GM23338 (cell line): ENCODE data around the gene MICAL2. TPM values are rescaled to one million over a fixed set of nuclear protein-coding genes. Genes with fewer than 3 reads are reported as not detected.
A peak's percentile ranks its signal among the peaks of the same experiment; 100 is the strongest.

Experiments
- ATAC-seq: fragments of 200-7000 bp; cut with Tn5 transposase; 3 replicates; pipeline ENCODE4 v1.9.1; 2020
- DNase-seq: peaks from one replicate; pipeline ENCODE4 v3.0.0-alpha.2; 2015; ENCODE audit warnings: low spot score
- H2AFZ ChIP-seq: fragments of 200-600 bp; sonication (generic); 2 replicates; pipeline ENCODE4 v1.8.0; 2016; ENCODE audit warnings: antibody characterized with exemption, mild to moderate bottlenecking, moderate library complexity
- H3F3A ChIP-seq: fragments of 200-600 bp; sonication (generic); replicated peaks from 2 replicates; pipeline ENCODE4 v1.8.0; 2017; ENCODE audit warnings: antibody characterized with exemption, mixed run types, low read depth
- H3K27ac ChIP-seq: fragments of 200-600 bp; sonication (generic); 2 replicates; pipeline ENCODE4 v1.6.1; 2016; ENCODE audit warnings: low read depth
- H3K27me3 ChIP-seq: fragments of 200-600 bp; sonication (generic); 2 replicates; pipeline ENCODE4 v1.8.0; 2016; ENCODE audit warnings: mild to moderate bottlenecking, mixed run types, moderate library complexity; ENCODE audit not compliant: insufficient read depth
- H3K36me3 ChIP-seq: fragments of 200-600 bp; sonication (generic); 2 replicates; pipeline ENCODE4 v1.8.0; 2016; ENCODE audit warnings: mild to moderate bottlenecking; ENCODE audit not compliant: insufficient read depth
- H3K4me1 ChIP-seq: fragments of 200-600 bp; sonication (generic); 2 replicates; pipeline ENCODE4 v1.8.0; 2016; ENCODE audit warnings: mild to moderate bottlenecking, moderate library complexity; ENCODE audit not compliant: insufficient read depth
- H3K4me2 ChIP-seq: fragments of 200-600 bp; sonication (generic); 2 replicates; pipeline ENCODE4 v1.7.1; 2017; ENCODE audit warnings: mixed run types
- H3K4me3 ChIP-seq: fragments of 200-600 bp; sonication (generic); 2 replicates; pipeline ENCODE4 v1.6.1; 2016; ENCODE audit warnings: mixed run types
- H3K79me2 ChIP-seq: fragments of 200-600 bp; sonication (generic); replicated peaks from 2 replicates; pipeline ENCODE4 v1.8.0; 2017; ENCODE audit warnings: mild to moderate bottlenecking; ENCODE audit not compliant: insufficient read depth
- H3K9me2 ChIP-seq: fragments of 200-600 bp; sonication (generic); 2 replicates; pipeline ENCODE4 v1.8.0; 2017; ENCODE audit not compliant: insufficient read depth
- H4K20me1 ChIP-seq: fragments of 200-600 bp; sonication (generic); replicated peaks from 2 replicates; pipeline ENCODE4 v1.8.0; 2017; ENCODE audit warnings: mild to moderate bottlenecking; ENCODE audit not compliant: insufficient read depth
- H3K27ac Mint-ChIP-seq: 2 replicates; pipeline ENCODE4 v1.8.0; 2020; ENCODE audit warnings: inconsistent platforms, mild to moderate bottlenecking, moderate library complexity, mixed read lengths
- H3K27me3 Mint-ChIP-seq: 3 replicates; pipeline ENCODE4 v1.8.0; 2022; ENCODE audit warnings: low read depth, mild to moderate bottlenecking, moderate library complexity, mixed read lengths, inconsistent platforms; ENCODE audit not compliant: insufficient read depth, poor library complexity
- H3K36me3 Mint-ChIP-seq: 3 replicates; pipeline ENCODE4 v1.8.0; 2021; ENCODE audit warnings: low read depth, mild to moderate bottlenecking, inconsistent platforms, moderate library complexity, mixed read lengths
- H3K4me1 Mint-ChIP-seq: 3 replicates; pipeline ENCODE4 v1.8.0; 2020; ENCODE audit warnings: mild to moderate bottlenecking, inconsistent platforms, mixed read lengths
- H3K4me3 Mint-ChIP-seq: 3 replicates; pipeline ENCODE4 v1.8.0; 2021; ENCODE audit warnings: moderate library complexity, mild to moderate bottlenecking, inconsistent platforms, mixed read lengths
- H3K9me3 Mint-ChIP-seq: 3 replicates; pipeline ENCODE4 v1.8.0; 2020; ENCODE audit warnings: moderate library complexity, mild to moderate bottlenecking, inconsistent platforms, mixed read lengths
- ETS1 ChIP-seq: IDR thresholded peaks from 2 replicates; pipeline ENCODE4 v1.6.1; 2016; ENCODE audit warnings: antibody characterized with exemption
- EZH2phosphoT487 ChIP-seq: fragments of 200-600 bp; sonication (generic); IDR thresholded peaks from one replicate; pipeline ENCODE4 v1.8.1; 2018; ENCODE audit warnings: antibody characterized with exemption; ENCODE audit not compliant: unreplicated experiment
- JUNB ChIP-seq: IDR thresholded peaks from one replicate; pipeline ENCODE4 v1.6.1; 2016; ENCODE audit warnings: antibody characterized with exemption; ENCODE audit not compliant: unreplicated experiment
- NANOG ChIP-seq: IDR thresholded peaks from 2 replicates; pipeline ENCODE4 v1.6.1; 2016; ENCODE audit warnings: antibody characterized with exemption, borderline replicate concordance
- REST ChIP-seq: IDR thresholded peaks from one replicate; pipeline ENCODE4 v1.6.1; 2018; ENCODE audit warnings: antibody characterized with exemption; ENCODE audit not compliant: unreplicated experiment
- STAT1 ChIP-seq: IDR thresholded peaks from one replicate; pipeline ENCODE4 v1.6.1; 2016; ENCODE audit warnings: antibody characterized with exemption; ENCODE audit not compliant: unreplicated experiment
- ZNF114 ChIP-seq: fragments of 250-450 bp; sonication (Bioruptor Pico); IDR thresholded peaks from 2 replicates; pipeline ENCODE4 v1.5.0; 2020; ENCODE audit warnings: mild to moderate bottlenecking, moderate library complexity
- ZNF331 ChIP-seq: fragments of 250-450 bp; sonication (Bioruptor Pico); IDR thresholded peaks from 2 replicates; pipeline ENCODE4 v1.5.0; 2020; ENCODE audit warnings: low read depth, mild to moderate bottlenecking, moderate library complexity
- polyA plus RNA-seq: library from polyadenylated mRNA; unstranded; fragments of >200 nt; fragmentation: Nextera tagmentation; extraction: Ambion mirVana; gene quantifications from 2 replicates; pipeline ENCODE4 v1.2.1, GENCODE V29; 2016
- total RNA-seq: library from RNA; depleted of rRNA; stranded (reverse); fragments of >200 nt; shearing (Covaris generic); gene quantifications from 2 replicates; pipeline ENCODE4 v1.2.3, GENCODE V29; 2014

MICAL2 gene
- total and polyA plus RNA-seq, 2 experiments from 2014 or later: 0.66 to 1.4 TPM

DNA sequence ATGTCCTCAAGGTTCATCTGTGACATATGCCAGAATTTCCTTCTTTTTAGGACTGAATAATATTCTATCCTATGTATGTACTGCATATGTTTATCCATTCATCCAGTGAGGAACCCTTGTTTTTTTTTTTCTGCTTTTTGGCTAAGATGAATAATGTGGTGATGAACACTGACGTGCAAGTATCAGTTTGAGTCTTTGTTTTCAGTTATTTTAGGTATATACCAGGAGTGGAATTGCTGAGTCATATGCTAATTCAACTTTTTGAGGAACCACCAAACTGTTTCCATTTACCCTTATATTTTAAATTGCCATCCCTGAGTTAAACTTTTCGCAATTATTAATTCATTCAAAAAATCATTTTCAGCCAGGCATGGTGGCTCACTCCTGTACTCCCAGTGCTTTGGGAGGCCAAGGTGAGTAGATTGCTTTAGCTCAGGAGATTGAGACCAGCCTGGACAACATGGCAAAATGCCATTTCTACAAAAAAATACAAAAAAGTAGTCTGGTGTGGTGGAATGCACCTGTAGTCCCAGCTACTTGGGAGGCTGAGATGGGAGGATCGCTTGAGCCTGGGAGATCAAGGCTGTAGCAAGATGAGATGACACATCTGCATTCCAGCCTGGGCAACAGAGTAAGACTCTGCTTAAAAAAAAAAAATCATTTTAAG lies 64.2 kb downstream of the MICAL2 start:
- DNase-seq (no peak), ATAC-seq (no peak)
- H3K27me3 Mint-ChIP-seq: peaks cover 10% of the 10 kb centered on the region
- H3K27ac Mint-ChIP-seq: 0 out of 2 replicates have a peak overlapping the region, but pooled peaks have one; percentile 19
- H4K20me1 ChIP-seq: 0 out of 2 replicates have a peak, but pooled peaks cover 2% of the 10 kb centered on the region
- H3K27ac ChIP-seq: no peak overlapping the region
- H3K27me3 ChIP-seq: no peaks in the 10 kb centered on the region
- H3K4me3 Mint-ChIP-seq: no peak overlapping the region
- TF ChIP-seq REST: no peak
- no peak for TF ChIP-seq NANOG
- TF ChIP-seq ETS1: no peak
- TF ChIP-seq STAT1: no peak
- H2AFZ ChIP-seq: no peak overlapping the region
- no peaks in the 10 kb centered on the region for H3F3A ChIP-seq
- no peaks in the 10 kb centered on the region for H3K36me3 Mint-ChIP-seq
- H3K4me3 ChIP-seq: no peak overlapping the region
- H3K4me1 ChIP-seq: no peaks in the 10 kb centered on the region
- peaks cover 13% of the 10 kb centered on the region; the same call in 2 of the 3 replicates for H3K4me1 Mint-ChIP-seq
- H3K36me3 ChIP-seq: no peaks in the 10 kb centered on the region
- no peaks in the 10 kb centered on the region for H3K9me3 Mint-ChIP-seq
- no peaks in the 10 kb centered on the region for H3K79me2 ChIP-seq
- H3K4me2 ChIP-seq: no peak overlapping the region
- no peaks in the 10 kb centered on the region for H3K9me2 ChIP-seq

DNA sequence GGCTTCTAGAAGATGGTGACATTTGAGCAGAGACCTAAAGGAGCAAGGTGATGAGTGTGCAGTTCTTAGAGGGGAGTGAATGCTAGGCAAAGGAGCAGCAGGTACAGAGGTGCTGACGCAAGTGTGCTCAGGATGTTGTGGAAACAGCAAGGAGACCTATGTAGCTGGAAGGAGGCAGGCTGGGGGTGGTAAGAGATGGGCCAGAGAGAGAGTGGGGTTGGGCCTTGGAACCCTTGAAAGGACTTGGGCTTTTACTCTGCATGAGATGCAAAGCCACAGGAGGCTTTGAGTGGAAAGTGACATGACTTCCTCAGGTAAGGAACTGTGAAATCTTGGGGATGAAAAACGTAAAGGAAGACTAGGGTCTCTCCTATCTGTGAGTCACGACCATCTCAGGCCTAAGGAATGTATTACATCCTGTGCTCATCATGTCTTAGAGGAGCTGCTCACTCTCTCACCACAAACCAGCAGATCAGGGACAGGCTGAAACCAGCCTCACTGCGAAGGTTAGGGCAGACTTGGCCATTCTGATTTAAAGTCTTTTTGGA lies 65.4 kb downstream of the MICAL2 start:
- no peaks in the 10 kb centered on the region for H3K4me1 ChIP-seq
- H3K9me2 ChIP-seq: no peaks in the 10 kb centered on the region
- no peaks in the 10 kb centered on the region for H3K79me2 ChIP-seq
- H3K36me3 Mint-ChIP-seq: no peaks in the 10 kb centered on the region
- H2AFZ ChIP-seq: no peak overlapping the region
- H3K9me3 Mint-ChIP-seq: no peaks in the 10 kb centered on the region
- H3K36me3 ChIP-seq: no peaks in the 10 kb centered on the region
- H3K27ac Mint-ChIP-seq: peak overlapping the region; percentile 30; the same call in 1 of the 2 replicates
- H3K4me2 ChIP-seq: no peak overlapping the region
- H3F3A ChIP-seq: no peaks in the 10 kb centered on the region
- ATAC-seq: no peak
- H3K27me3 ChIP-seq: no peaks in the 10 kb centered on the region
- no peak overlapping the region for H3K27ac ChIP-seq
- no peak for DNase-seq
- H3K27me3 Mint-ChIP-seq: peaks cover 7% of the 10 kb centered on the region
- H3K4me3 ChIP-seq: no peak overlapping the region
- peaks cover 13% of the 10 kb centered on the region; the same call in 2 of the 3 replicates for H3K4me1 Mint-ChIP-seq
- no peak overlapping the region for H3K4me3 Mint-ChIP-seq
- H4K20me1 ChIP-seq: 0 out of 2 replicates have a peak, but pooled peaks cover 2% of the 10 kb centered on the region
- TF ChIP-seq NANOG: no peak
- no peak for TF ChIP-seq ZNF114 (CRISPR knock-in tag)
- TF ChIP-seq EZH2phosphoT487: no peak
- no peak for TF ChIP-seq ZNF331 (CRISPR knock-in tag)
- no peak for TF ChIP-seq REST
- TF ChIP-seq JUNB: no peak
